Psoas muscle (tissue), 8 donors: ENCODE results near the gene BUD31. TPM values are rescaled to one million over a fixed set of nuclear protein-coding genes. Genes with fewer than 3 reads are reported as not detected.

ENCODE experiments used
- ATAC-seq, 4 donors: fragments of 200-7000 bp; cut with Tn5 transposase; one replicate each; pipeline ENCODE4 v1.9.1; 2020; ENCODE audit warnings: moderate library complexity in 3 of 4, mild to moderate bottlenecking in 2 of 4
- DNase-seq, 2 donors: peaks; one replicate each; pipeline ENCODE4 v3.0.0-alpha.2; 2020
- H3K27ac ChIP-seq: fragments of 200-600 bp; one replicate; pipeline ENCODE4 v1.8.0; 2022
- H3K27me3 ChIP-seq, 3 donors: fragments of 200-600 bp in 1 of 3; one replicate each; pipeline versions ENCODE4 v1.6.1 to v1.8.0; 2013 to 2022; ENCODE audit warnings: low read length in 2 of 3, mild to moderate bottlenecking in 2 of 3, moderate library complexity in 1 of 3; ENCODE audit not compliant: insufficient read depth in 3 of 3
- H3K36me3 ChIP-seq, 2 donors: fragments of 200-600 bp in 1 of 2; one replicate each; pipeline versions ENCODE4 v1.6.1 to v1.8.0; 2013 to 2022; ENCODE audit warnings: low read depth in 1 of 2, mild to moderate bottlenecking in 1 of 2, moderate library complexity in 1 of 2; ENCODE audit not compliant: insufficient read depth in 1 of 2
- H3K4me1 ChIP-seq: fragments of 200-600 bp; one replicate; pipeline ENCODE4 v1.8.0; 2022
- H3K4me3 ChIP-seq: fragments of 200-600 bp; one replicate; pipeline ENCODE4 v1.8.0; 2022; ENCODE audit warnings: mild to moderate bottlenecking
- H3K9me3 ChIP-seq: fragments of 200-600 bp; one replicate; pipeline ENCODE4 v1.8.0; 2022
- CTCF ChIP-seq: fragments of 200-600 bp; IDR thresholded peaks from one replicate; pipeline ENCODE4 v1.8.0; 2022; ENCODE audit warnings: antibody characterized with exemption
- WGBS, 3 donors: extraction: QIAGEN DNeasy Blood & Tissue Kit; methylation state at CpG; one replicate each; pipeline versions ENCODE4 v1.1.6 to v1.1.7; 2013; 5-methylcytosine and 5-hydroxymethylcytosine counted together
- intact Hi-C, 2 donors: fragments of 100-400 bp; cut with DNase I; formaldehyde crosslinking; loops; one replicate each; pipeline versions ENCODE4 v1.11.0 to v1.14.2; 2022
- polyA plus RNA-seq, 3 donors: library from polyadenylated mRNA; stranded (reverse); fragments of 200-250 nt; gene quantifications; one replicate each; pipeline ENCODE4 v1.2.3, GENCODE V29; 2013
- total RNA-seq, 4 donors: library from RNA; stranded (reverse); fragmentation: NEBNext Ultra II Directional in 2 of 4; extraction: Animal tissue kit (Norgen Biotek cat#: 25700) in 2 of 4; gene quantifications; one replicate each; pipeline versions ENCODE4 v1.2.1 to v1.2.4, GENCODE V29; 2021 to 2023
- donor health status: healthy with polysubstance abuse.
- donor health status: DM: no; HTN: no; CAD: no; lungs with moderate emphysema.
- donor health status: Bipolar disorder and iron deficiency.
- donor health status: healthy.
- donor health status: DM: yes; HTN: yes; CAD: no.
- donor health status: DM: no; HTN: no; CAD: no.
- donor health status: DM: no; HTN: no; CAD: no.
- donor health status: DM: yes; HTN: yes; CAD: no.

BUD31 gene
- total and polyA plus RNA-seq, 7 donors, result 30.2 to 115 (median 46.8) TPM

- Histone ChIP-seq H3K9me3 (no peaks in the 10 kb centered on the region), H3K4me3 (no peak overlapping the region), H3K27ac (no peak overlapping the region), H3K4me1 (peaks cover 10% of the 10 kb centered on the region), H3K36me3 (peaks cover 18 to 80% of the 10 kb centered on the region in 2 donors), H3K27me3 (no peaks in the 10 kb centered on the region)
- DNase-seq, result no peak
- TF ChIP-seq CTCF, result no peak
- intact Hi-C loops, result no loop called here
- no peak for ATAC-seq
- WGBS, 3 donors, result 74 to 76% (median 75%) methylated on average over 20 to 21 of the region's 21 CpGs
Observed at GRCh38 chr7:99396418-99397296, 12.1 kb upstream of the BUD31 start.

GRCh38 chr7:99397297-99397983 lies 11.3 kb upstream of the BUD31 start:
- intact Hi-C loops, result no loop called here
- no peak overlapping the region for H3K4me3 ChIP-seq
- H3K27ac ChIP-seq, result no peak overlapping the region
- TF ChIP-seq CTCF, result no peak
- H3K4me1 ChIP-seq, result peaks cover 6% of the 10 kb centered on the region
- 80 to 85% (median 83%) methylated on average over 15 to 18 of the region's 18 CpGs for WGBS, 3 donors
- DNase-seq, result no peak
- no peak for ATAC-seq
- no peaks in the 10 kb centered on the region for H3K27me3 ChIP-seq
- no peaks in the 10 kb centered on the region for H3K9me3 ChIP-seq
- H3K36me3 ChIP-seq, result peaks cover 18 to 88% of the 10 kb centered on the region in 2 donors

GRCh38 chr7:99398891-99399445 lies 9.8 kb upstream of the BUD31 start:
- intact Hi-C loops, result no loop called here
- H3K27ac ChIP-seq, result no peak overlapping the region
- no peaks in the 10 kb centered on the region for H3K9me3 ChIP-seq
- ATAC-seq (peak in 1 of 4 donors; percentile 7), DNase-seq (no peak)
- no peak overlapping the region for H3K4me3 ChIP-seq
- no peak for TF ChIP-seq CTCF
- H3K4me1 ChIP-seq, result no peaks in the 10 kb centered on the region
- 70 to 78% (median 75%) methylated on average over 5 of the region's 5 CpGs for WGBS, 3 donors
- H3K36me3 ChIP-seq, result peaks cover 18 to 99% of the 10 kb centered on the region in 2 donors
- no peaks in the 10 kb centered on the region for H3K27me3 ChIP-seq

- Histone ChIP-seq H3K9me3 (no peaks in the 10 kb centered on the region), H3K36me3 (peaks cover 18 to 99% of the 10 kb centered on the region in 2 donors), H3K27ac (no peak overlapping the region), H3K27me3 (no peaks in the 10 kb centered on the region), H3K4me1 (peaks cover under 1% of the 10 kb centered on the region), H3K4me3 (no peak overlapping the region)
- intact Hi-C loops, result no loop called here
- no peak for DNase-seq
- ATAC-seq, result peak in 2 of 4 donors; percentile 6 to 25
- no peak for TF ChIP-seq CTCF
- 34 to 64% (median 51%) methylated on average over 6 of the region's 6 CpGs for WGBS, 3 donors
Observed at GRCh38 chr7:99399597-99399996, 9.2 kb upstream of the BUD31 start.
